SK-N-SH treated with all-trans-retinoic acid at 6 μM for 48 hours (cell line): ENCODE measurements around the gene CBFA2T3.

Experiments used
- ATAC-seq: fragments of 200-7000 bp; cut with Tn5 transposase; 3 replicates; pipeline ENCODE4 v1.9.1; 2020; ENCODE audit warnings: mild to moderate bottlenecking, moderate library complexity
- BACH2 ChIP-seq: fragments of 250-450 bp; sonication (Bioruptor Pico); IDR thresholded peaks from 2 replicates; pipeline ENCODE4 v1.9.0; 2021; ENCODE audit warnings: mild to moderate bottlenecking, borderline replicate concordance
- CREB5 ChIP-seq: fragments of 250-450 bp; sonication (Bioruptor Pico); IDR thresholded peaks from 2 replicates; pipeline ENCODE4 v1.5.1; 2020; ENCODE audit warnings: low read depth, mild to moderate bottlenecking, moderate library complexity
- CSDC2 ChIP-seq: fragments of 250-450 bp; sonication (Bioruptor Pico); IDR thresholded peaks from 2 replicates; pipeline ENCODE4 v1.5.0; 2020; ENCODE audit warnings: mild to moderate bottlenecking, moderate library complexity
- CSRNP3 ChIP-seq: fragments of 250-450 bp; sonication (Bioruptor Pico); IDR thresholded peaks from 2 replicates; pipeline ENCODE4 v1.5.1; 2021; ENCODE audit warnings: mild to moderate bottlenecking, moderate library complexity
- GLIS3 ChIP-seq: fragments of 250-450 bp; sonication (Bioruptor Pico); IDR thresholded peaks from 2 replicates; pipeline ENCODE4 v1.5.0; 2020; ENCODE audit warnings: mild to moderate bottlenecking, moderate library complexity
- ISL1 ChIP-seq: fragments of 250-450 bp; sonication (Bioruptor Pico); IDR thresholded peaks from 2 replicates; pipeline ENCODE4 v2.1.2; 2022; ENCODE audit warnings: mild to moderate bottlenecking, moderate library complexity
- OSR1 ChIP-seq: fragments of 250-450 bp; sonication (Bioruptor Pico); IDR thresholded peaks from 2 replicates; pipeline ENCODE4 v1.8.0; 2022; ENCODE audit warnings: moderate library complexity, mild to moderate bottlenecking, inconsistent platforms
- PATZ1 ChIP-seq: fragments of 250-450 bp; sonication (Bioruptor Pico); IDR thresholded peaks from 2 replicates; pipeline ENCODE4 v1.8.0; 2020; ENCODE audit warnings: mild to moderate bottlenecking, moderate library complexity, borderline replicate concordance
- POU6F1 ChIP-seq: fragments of 250-450 bp; sonication (Bioruptor Pico); IDR thresholded peaks from 2 replicates; pipeline ENCODE4 v1.8.0; 2021; ENCODE audit warnings: low read depth, mild to moderate bottlenecking, moderate library complexity, borderline replicate concordance
- PPARA ChIP-seq: fragments of 250-450 bp; sonication (Bioruptor Pico); IDR thresholded peaks from 2 replicates; pipeline ENCODE4 v1.5.0; 2020; ENCODE audit warnings: mild to moderate bottlenecking, borderline replicate concordance
- RARB ChIP-seq: fragments of 250-450 bp; sonication (Bioruptor Pico); IDR thresholded peaks from 2 replicates; pipeline ENCODE4 v1.8.0; 2021; ENCODE audit warnings: mild to moderate bottlenecking, moderate library complexity
- SNAI2 ChIP-seq: fragments of 250-450 bp; sonication (Bioruptor Pico); IDR thresholded peaks from 2 replicates; pipeline ENCODE4 v1.5.0; 2020; ENCODE audit warnings: mild to moderate bottlenecking, moderate library complexity
- TCF4 ChIP-seq: fragments of 250-450 bp; sonication (Bioruptor Pico); IDR thresholded peaks from 2 replicates; pipeline ENCODE4 v1.8.0; 2021; ENCODE audit warnings: mild to moderate bottlenecking, moderate library complexity, borderline replicate concordance
- TSHZ2 ChIP-seq: fragments of 250-450 bp; sonication (Bioruptor Pico); IDR thresholded peaks from 2 replicates; pipeline ENCODE4 v1.5.0; 2020; ENCODE audit warnings: mild to moderate bottlenecking, moderate library complexity
- ZC3H10 ChIP-seq: fragments of 250-450 bp; sonication (Bioruptor Pico); IDR thresholded peaks from 2 replicates; pipeline ENCODE4 v1.5.1; 2021; ENCODE audit warnings: mild to moderate bottlenecking, moderate library complexity
- ZFP3 ChIP-seq: fragments of 250-450 bp; sonication (Bioruptor Pico); IDR thresholded peaks from 2 replicates; pipeline ENCODE4 v1.5.0; 2020; ENCODE audit warnings: mild to moderate bottlenecking, moderate library complexity
- ZFP30 ChIP-seq: fragments of 450-650 bp; formaldehyde crosslinking; IDR thresholded peaks from 2 replicates; pipeline ENCODE4 v1.5.0; 2022; ENCODE audit warnings: mild to moderate bottlenecking, moderate library complexity
- ZNF565 ChIP-seq: fragments of 450-650 bp; formaldehyde crosslinking; conservative IDR thresholded peaks from 2 replicates; pipeline ENCODE4 v1.5.0; 2020; ENCODE audit warnings: low read depth, mild to moderate bottlenecking, moderate library complexity
- ZNF70 ChIP-seq: fragments of 450-650 bp; formaldehyde crosslinking; IDR thresholded peaks from 2 replicates; pipeline ENCODE4 v1.5.0; 2020; ENCODE audit warnings: mild to moderate bottlenecking, moderate library complexity

CBFA2T3 gene

GRCh38 chr16:89014403-89015230, 37.6 kb upstream of the CBFA2T3 start:
- ATAC-seq = no peak
- TF ChIP-seq GLIS3 (CRISPR knock-in tag) (no peak), SNAI2 (CRISPR knock-in tag) (no peak), CSRNP3 (no peak), RARB (CRISPR knock-in tag) (no peak), ZFP30 (no peak), PPARA (CRISPR knock-in tag) (no peak), PATZ1 (no peak), ZNF70 (CRISPR knock-in tag) (no peak), CREB5 (CRISPR knock-in tag) (no peak), CSDC2 (CRISPR knock-in tag) (no peak), ZFP3 (CRISPR knock-in tag) (no peak), TCF4 (no peak), POU6F1 (CRISPR knock-in tag) (no peak), TSHZ2 (CRISPR knock-in tag) (no peak), ZNF565 (CRISPR knock-in tag) (no peak), ZC3H10 (CRISPR knock-in tag) (no peak), BACH2 (no peak), OSR1 (CRISPR knock-in tag) (no peak)
- TF ChIP-seq, all 23 proteins: peak for 0

GRCh38 chr16:89013692-89014402, 36.8 kb upstream of the CBFA2T3 start:
- ATAC-seq = no peak
- TF ChIP-seq PATZ1 = no peak
- no peak for TF ChIP-seq ZC3H10 (CRISPR knock-in tag)
- TF ChIP-seq ISL1 (CRISPR knock-in tag) = no peak
- no peak for TF ChIP-seq CSDC2 (CRISPR knock-in tag)
- TF ChIP-seq ZNF70 (CRISPR knock-in tag) = no peak
- TF ChIP-seq, all 23 proteins: peak for 0
